ENCODE results near the gene PACRGL.

GRCh38 chr4:20682853-20683252 is 17.4 kb upstream of the PACRGL start:
- TF ChIP-seq, protein P1, sequence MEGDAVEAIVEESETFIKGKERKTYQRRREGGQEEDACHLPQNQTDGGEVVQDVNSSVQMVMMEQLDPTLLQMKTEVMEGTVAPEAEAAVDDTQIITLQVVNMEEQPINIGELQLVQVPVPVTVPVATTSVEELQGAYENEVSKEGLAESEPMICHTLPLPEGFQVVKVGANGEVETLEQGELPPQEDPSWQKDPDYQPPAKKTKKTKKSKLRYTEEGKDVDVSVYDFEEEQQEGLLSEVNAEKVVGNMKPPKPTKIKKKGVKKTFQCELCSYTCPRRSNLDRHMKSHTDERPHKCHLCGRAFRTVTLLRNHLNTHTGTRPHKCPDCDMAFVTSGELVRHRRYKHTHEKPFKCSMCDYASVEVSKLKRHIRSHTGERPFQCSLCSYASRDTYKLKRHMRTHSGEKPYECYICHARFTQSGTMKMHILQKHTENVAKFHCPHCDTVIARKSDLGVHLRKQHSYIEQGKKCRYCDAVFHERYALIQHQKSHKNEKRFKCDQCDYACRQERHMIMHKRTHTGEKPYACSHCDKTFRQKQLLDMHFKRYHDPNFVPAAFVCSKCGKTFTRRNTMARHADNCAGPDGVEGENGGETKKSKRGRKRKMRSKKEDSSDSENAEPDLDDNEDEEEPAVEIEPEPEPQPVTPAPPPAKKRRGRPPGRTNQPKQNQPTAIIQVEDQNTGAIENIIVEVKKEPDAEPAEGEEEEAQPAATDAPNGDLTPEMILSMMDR (IDR thresholded peaks at IDR 0.05), result no peak
- TF ChIP-seq POLR2A (IDR thresholded peaks at IDR 0.05), result no peak
